ENCODE data around the gene NRTN.

- no peak for TF ChIP-seq CTCF (IDR thresholded peaks at IDR 0.05; ENCODE audit: borderline replicate concordance, extremely low read depth, low read length, poor library complexity, severe bottlenecking)
- TF ChIP-seq EZH2 (IDR thresholded peaks at IDR 0.05; ENCODE audit: borderline replicate concordance, low read depth, low read length, severe bottlenecking), result no peak
These were observed 72.6 kb downstream of the NRTN start for GRCh38 chr19:5877427-5877826.
